ENCODE results near the gene RASGRF1.

RASGRF1 gene

DNA sequence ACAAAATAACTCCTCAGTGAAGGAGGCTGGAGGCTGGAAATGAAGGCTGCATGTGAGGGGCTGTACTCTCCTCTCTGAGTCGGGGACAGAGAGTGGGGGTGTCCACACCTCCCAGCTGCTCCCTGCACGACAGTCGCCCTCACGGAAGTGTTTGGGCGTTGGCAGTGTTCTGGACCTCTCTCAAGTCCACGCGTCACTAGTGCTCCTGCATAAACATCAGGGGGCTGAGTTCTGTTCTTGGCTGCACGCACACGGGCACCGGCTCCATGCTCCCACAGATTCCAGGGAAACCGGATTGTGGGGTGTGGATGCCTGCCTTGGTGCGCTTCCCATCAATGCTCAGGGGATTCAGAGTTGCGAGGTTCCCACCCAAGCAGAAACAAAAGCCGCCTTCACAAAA lies 7.4 kb downstream of the RASGRF1 start:
- in situ Hi-C loops (cut with HindIII; ENCODE audit: low sequenced_read_pairs): no loop called here

DNA sequence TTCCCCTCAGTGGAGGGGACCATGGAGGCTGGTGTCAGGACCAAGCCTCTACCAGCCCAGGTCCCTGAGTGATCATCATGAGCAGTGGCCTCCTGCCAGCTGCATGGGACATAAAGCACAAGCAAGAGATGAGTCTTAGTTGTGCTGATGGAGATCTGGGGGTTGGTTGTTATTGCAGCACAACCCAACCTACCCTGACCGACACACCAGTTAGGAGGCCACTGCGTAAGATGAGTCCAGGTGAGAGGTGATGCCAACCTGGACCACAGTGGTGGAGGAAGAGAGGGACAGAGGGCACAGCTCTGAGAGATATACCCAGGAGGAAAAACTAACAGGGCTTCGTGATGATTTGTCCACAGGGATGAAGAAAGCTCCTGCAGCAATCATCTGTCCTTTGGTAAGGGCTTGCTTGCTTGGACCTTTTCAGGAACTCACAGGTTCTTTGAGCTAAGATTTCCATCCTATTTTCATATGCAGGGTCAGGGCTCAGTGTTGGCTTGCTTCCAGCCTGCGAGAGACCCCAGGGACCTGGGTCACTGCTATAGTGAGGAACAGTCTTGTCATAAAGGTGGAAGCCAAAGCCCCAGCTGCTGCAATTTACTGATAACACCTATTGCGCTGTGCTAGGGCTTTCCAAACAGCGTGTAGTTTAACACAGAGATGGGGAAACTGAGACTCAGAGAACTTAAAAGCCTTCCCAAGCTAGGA lies 8.1 kb downstream of the RASGRF1 start:
- no peak for DNase-seq (ENCODE audit: low read depth)
- no peak overlapping the region for H3K4me3 ChIP-seq (ENCODE audit: low read depth, low read length)
- no peak for TF ChIP-seq CTCF (IDR thresholded peaks at IDR 0.05; ENCODE audit: low read depth, low read length, missing control alignments)
- in situ Hi-C loops (cut with HindIII; ENCODE audit: low sequenced_read_pairs): no loop called here

More for the DNA sequence above, 7.4 kb downstream of the RASGRF1 start:
- no peak overlapping the region for H3K4me3 ChIP-seq (ENCODE audit: low read depth, low read length)
- no peak for TF ChIP-seq CTCF (IDR thresholded peaks at IDR 0.05; ENCODE audit: low read depth, low read length, missing control alignments)
- no peak for DNase-seq (ENCODE audit: low read depth)

DNA sequence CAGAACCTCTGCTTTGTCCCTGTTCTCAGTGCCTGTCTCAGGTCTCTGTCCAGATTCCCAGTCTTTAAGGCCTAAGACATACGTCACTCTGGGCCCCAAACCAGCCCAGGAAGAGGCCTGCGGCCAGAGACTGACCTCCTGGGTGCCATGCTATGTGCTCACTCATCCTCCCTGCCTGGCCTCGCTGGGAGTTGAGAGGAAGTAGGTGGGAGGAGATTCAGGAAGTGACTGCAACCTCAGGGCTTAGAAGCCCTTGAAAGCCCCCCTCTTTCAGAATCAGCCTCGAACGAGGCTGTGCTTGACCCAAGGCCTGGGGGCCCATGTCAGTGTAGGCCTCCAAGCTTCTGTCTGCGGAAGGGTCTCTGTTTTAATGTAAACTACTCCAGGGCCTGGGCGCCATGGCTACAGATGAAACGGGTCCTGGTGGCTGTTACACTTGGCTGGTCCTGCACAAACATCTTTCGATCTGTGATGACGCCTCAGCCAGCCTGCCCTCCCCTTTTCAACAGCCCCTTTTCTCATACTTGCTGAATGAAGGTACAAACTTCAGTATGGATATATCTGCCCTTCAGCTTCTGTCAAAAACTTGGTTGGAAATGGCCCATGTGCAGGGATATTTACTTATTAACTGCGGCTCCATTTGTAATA lies 11.7 kb downstream of the RASGRF1 start:
- no peak for TF ChIP-seq CTCF (IDR thresholded peaks at IDR 0.05; ENCODE audit: low read depth, low read length, missing control alignments)
- DNase-seq (ENCODE audit: low read depth): no peak
- no peak overlapping the region for H3K4me3 ChIP-seq (ENCODE audit: low read depth, low read length)
- in situ Hi-C loops (cut with HindIII; ENCODE audit: low sequenced_read_pairs): no loop called here

GRCh38 chr15:79078003-79078402 lies 12.6 kb downstream of the RASGRF1 start:
- no peak for DNase-seq (ENCODE audit: low read depth)
- no peak for TF ChIP-seq CTCF (IDR thresholded peaks at IDR 0.05; ENCODE audit: low read depth, low read length, missing control alignments)
- in situ Hi-C loops (cut with HindIII; ENCODE audit: low sequenced_read_pairs): no loop called here
- H3K4me3 ChIP-seq (ENCODE audit: low read depth, low read length): no peak overlapping the region

DNA sequence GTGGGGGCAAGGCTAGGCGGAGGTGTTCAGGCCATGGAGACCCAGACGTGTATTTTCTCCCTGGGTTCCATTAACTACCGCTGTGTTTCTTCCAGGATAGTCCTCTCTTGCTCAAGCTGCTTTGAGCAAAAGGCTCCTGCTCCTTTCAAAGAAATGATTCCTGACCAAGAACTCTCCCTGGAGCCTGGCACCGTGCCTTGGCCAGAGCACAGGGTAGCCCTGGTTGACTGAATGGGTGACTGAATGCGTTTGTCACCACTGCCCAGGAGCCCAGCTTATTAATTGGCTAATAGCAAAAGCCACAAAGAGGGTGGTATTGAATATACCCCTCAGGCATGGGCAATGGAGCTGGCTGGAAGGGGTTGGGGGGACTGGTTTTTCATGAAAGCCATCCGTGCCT lies 13.9 kb downstream of the RASGRF1 start:
- no peak overlapping the region for H3K4me3 ChIP-seq (ENCODE audit: low read depth, low read length)
- no peak for DNase-seq (ENCODE audit: low read depth)
- in situ Hi-C loops (cut with HindIII; ENCODE audit: low sequenced_read_pairs): no loop called here
- TF ChIP-seq CTCF (IDR thresholded peaks at IDR 0.05; ENCODE audit: low read depth, low read length, missing control alignments): no peak

- TF ChIP-seq CTCF (IDR thresholded peaks at IDR 0.05; ENCODE audit: low read depth, low read length, missing control alignments): no peak
- in situ Hi-C loops (cut with HindIII; ENCODE audit: low sequenced_read_pairs): no loop called here
- DNase-seq (ENCODE audit: low read depth): no peak
- H3K4me3 ChIP-seq (ENCODE audit: low read depth, low read length): no peak overlapping the region
These were observed 15.3 kb downstream of the RASGRF1 start for GRCh38 chr15:79075256-79075655.

Measured in astrocyte of the cerebellum (primary cell).